Endothelial cell of umbilical vein (primary cell): Measurements from ENCODE around the gene HPGD.

Source experiments
- EZH2 ChIP-seq: IDR thresholded peaks from 2 replicates; pipeline ENCODE4 v1.6.1; 2012; ENCODE audit warnings: borderline replicate concordance, low read depth, mild to moderate bottlenecking, moderate library complexity, low read length, inconsistent platforms; ENCODE audit not compliant: severe bottlenecking
- FOS ChIP-seq: IDR thresholded peaks from 2 replicates; pipeline ENCODE4 v1.6.1; 2011; ENCODE audit warnings: mild to moderate bottlenecking, low read length, moderate library complexity, borderline replicate concordance; ENCODE audit not compliant: insufficient read depth
- GATA2 ChIP-seq: IDR thresholded peaks from 2 replicates; pipeline ENCODE4 v1.7.0; 2011; ENCODE audit warnings: low read depth, mild to moderate bottlenecking, moderate library complexity, mixed read lengths, low read length; ENCODE audit not compliant: insufficient read length, insufficient read depth
- JUN ChIP-seq: IDR thresholded peaks from 2 replicates; pipeline ENCODE4 v1.6.1; 2011; ENCODE audit warnings: borderline replicate concordance, low read depth; ENCODE audit not compliant: insufficient read length, insufficient read depth
- MYC ChIP-seq: IDR thresholded peaks from one replicate; pipeline ENCODE4 v1.6.1; 2011; ENCODE audit warnings: mild to moderate bottlenecking, low read depth, low read length
- POLR2A ChIP-seq: IDR thresholded peaks from 2 replicates; pipeline ENCODE4 v1.6.1; 2012; ENCODE audit warnings: low read depth, mild to moderate bottlenecking, control low read depth, low read length
- POLR2AphosphoS5 ChIP-seq: IDR thresholded peaks from 2 replicates; pipeline ENCODE4 v1.6.1; 2012; ENCODE audit warnings: low read depth, mild to moderate bottlenecking, control low read depth, low read length, moderate library complexity; ENCODE audit not compliant: insufficient read depth
- TF ChIP-seq, protein P1 (sequence below), 2 donors: IDR thresholded peaks; 1 replicate in 1 of 2; 2 replicates in 1 of 2; pipeline ENCODE4 v1.5.1; 2011; ENCODE audit warnings: low read length in 2 of 2, mild to moderate bottlenecking in 2 of 2, moderate library complexity in 2 of 2, control low read depth in 1 of 2, inconsistent platforms in 1 of 2, low read depth in 1 of 2; ENCODE audit not compliant: insufficient read depth in 1 of 2; ENCODE audit errors: extremely low read depth in 1 of 2
- TF ChIP-seq, protein P2 (sequence below): IDR thresholded peaks from 2 replicates; pipeline ENCODE4 v1.6.1; 2011; ENCODE audit not compliant: insufficient read depth, insufficient read length

DNA sequence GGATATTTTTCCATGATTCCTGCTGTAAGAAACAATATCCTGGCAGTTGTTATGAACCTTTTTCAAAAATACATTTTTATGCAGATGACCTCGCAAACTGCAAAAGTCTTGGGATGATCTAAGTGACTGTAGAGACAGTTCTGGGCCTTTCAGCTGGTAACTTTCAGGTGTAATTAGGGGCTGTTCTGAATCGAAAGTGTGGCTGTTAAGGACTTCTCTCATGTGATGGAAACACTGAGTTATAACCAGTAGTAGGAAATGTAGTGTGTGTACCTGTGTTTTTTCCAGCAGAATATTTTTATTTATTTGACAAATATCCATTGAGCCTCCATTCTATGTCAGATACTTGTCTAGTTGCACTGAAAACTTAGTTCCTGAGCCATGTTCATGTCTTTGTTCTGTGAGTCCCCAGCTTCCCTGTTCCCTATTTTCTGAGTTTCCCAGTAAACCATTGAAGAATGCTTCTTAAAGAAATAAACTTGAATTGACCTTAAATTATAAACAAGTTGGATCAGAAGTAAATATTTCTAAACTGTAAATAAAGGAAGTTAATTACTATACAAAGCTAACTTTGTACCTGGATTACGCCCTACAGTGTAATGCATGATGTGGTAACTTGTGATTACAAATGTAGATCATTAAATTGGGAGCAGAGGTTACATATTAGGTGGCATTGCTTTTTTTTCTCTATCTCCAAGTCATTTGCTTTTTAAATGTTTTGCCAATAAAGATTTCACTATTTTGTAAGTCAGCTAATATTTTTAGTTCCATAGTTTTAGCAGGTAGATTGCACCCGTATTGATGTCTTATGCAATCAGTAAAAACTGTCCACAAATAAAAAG is 33.7 kb upstream of the HPGD start:
- TF ChIP-seq, protein P1, sequence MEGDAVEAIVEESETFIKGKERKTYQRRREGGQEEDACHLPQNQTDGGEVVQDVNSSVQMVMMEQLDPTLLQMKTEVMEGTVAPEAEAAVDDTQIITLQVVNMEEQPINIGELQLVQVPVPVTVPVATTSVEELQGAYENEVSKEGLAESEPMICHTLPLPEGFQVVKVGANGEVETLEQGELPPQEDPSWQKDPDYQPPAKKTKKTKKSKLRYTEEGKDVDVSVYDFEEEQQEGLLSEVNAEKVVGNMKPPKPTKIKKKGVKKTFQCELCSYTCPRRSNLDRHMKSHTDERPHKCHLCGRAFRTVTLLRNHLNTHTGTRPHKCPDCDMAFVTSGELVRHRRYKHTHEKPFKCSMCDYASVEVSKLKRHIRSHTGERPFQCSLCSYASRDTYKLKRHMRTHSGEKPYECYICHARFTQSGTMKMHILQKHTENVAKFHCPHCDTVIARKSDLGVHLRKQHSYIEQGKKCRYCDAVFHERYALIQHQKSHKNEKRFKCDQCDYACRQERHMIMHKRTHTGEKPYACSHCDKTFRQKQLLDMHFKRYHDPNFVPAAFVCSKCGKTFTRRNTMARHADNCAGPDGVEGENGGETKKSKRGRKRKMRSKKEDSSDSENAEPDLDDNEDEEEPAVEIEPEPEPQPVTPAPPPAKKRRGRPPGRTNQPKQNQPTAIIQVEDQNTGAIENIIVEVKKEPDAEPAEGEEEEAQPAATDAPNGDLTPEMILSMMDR (IDR thresholded peaks at IDR 0.05; ENCODE audit: extremely low read depth in 1 of 2, insufficient read depth in 1 of 2, low read depth in 1 of 2, low read length in 2 of 2) = no peak
- TF ChIP-seq POLR2A (no peak), EZH2 (no peak), GATA2 (no peak), FOS (no peak), JUN (no peak), POLR2AphosphoS5 (no peak), MYC (no peak)
- TF ChIP-seq, protein P2, sequence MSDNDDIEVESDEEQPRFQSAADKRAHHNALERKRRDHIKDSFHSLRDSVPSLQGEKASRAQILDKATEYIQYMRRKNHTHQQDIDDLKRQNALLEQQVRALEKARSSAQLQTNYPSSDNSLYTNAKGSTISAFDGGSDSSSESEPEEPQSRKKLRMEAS = no peak
